ENCODE data around the gene CCDC150. TPM values are rescaled to one million over a fixed set of nuclear protein-coding genes. Genes with fewer than 3 reads are reported as not detected.

Gene CCDC150
- total RNA-seq, 1 donor from 2014 or later = 0.66 TPM

DNA sequence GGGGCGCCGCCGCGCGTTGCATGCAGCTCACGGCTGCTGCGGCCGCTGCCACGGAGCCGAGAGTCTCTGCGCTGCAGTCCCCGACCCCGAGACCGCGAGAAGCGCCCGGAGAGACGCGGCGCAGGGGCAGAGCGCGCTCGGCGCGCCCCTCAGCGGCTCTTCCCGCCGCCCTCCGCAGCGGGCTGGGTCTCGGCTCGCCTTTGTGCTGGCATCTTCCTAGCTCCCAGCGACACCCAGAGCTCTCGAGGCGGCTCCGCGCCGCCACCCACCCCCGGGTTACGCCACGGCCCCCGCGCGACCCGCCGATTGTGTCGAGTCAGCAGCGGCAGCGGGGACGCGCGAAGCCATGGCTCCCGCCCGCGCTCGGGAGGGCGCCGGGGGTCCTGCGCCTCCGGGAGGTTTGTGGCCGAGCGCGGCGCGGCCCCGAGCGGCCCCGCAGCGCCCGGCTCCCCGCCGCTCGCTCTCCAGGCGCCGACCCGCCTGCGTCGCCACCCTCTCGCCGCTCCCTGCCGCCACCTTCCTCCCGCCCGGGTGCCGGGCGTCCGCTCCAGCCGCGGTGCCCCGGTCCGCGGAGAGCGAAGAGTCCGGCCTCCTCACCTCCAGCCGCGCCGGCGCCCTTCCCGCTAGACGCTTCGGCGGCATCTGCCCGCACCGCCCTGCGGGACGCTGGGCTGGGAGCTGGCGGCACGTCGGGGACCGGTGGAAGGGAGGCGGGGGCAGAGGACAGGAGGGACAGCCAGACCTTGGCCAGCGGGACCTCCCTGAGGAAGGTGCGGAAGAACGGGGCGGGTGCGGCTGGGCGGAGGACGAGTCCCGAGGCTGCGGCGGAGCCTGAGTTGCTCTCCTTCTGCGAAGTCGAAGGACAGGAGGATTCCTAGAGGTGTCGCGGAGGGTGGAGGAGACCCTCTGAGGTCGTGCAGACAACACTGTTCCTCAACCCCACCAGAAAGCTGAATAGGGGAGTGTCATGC, 46.3 kb upstream of the CCDC150 start, which contains the start of gene HECW2:
Gene HECW2 (minus strand): TSS at position 644 of the 971 bp plus-strand sequence.
- intact Hi-C loops (cut with micrococcal nuclease) = no loop called here

DNA sequence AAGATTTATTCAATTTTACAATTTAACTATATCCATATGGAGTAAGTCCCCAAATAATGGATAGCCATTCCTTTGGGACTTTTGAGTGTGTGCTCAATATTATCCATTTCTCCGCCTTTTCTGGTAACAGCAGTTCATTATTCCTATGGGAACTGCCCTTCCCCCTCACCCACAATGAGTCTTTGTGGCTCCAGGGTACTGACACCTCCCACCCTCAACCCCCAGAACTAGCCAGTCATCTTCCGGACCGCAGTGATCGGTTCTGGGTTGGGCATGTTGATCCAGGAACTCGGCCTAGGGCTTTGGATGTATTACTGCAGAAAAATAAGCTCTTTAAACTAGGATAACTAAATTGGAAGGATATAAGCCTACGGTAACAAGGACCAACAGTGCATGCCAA, 45.4 kb upstream of the CCDC150 start:
- TF ChIP-seq CTCF (IDR thresholded peaks at IDR 0.05; ENCODE audit: borderline replicate concordance) = no peak
- Histone ChIP-seq H3K27me3 (ENCODE audit: low read depth) (peaks cover 39% of the 10 kb centered on the region), H3K9me3 (replicated peaks) (no peaks in the 10 kb centered on the region), H3K36me3 (no peaks in the 10 kb centered on the region), H3K27ac (replicated peaks) (no peak overlapping the region), H3K4me3 (peak overlapping the region; percentile 79), H3K4me1 (peaks cover 27% of the 10 kb centered on the region)
- intact Hi-C loops (cut with micrococcal nuclease) = no loop called here
- DNase-seq = no peak

More for the DNA sequence above, 46.3 kb upstream of the CCDC150 start, which contains the start of gene HECW2:
- peak within 1 kb of the TSS; percentile 93 for H3K27ac ChIP-seq (replicated peaks)
- H3K4me3 ChIP-seq = peak within 1 kb of the TSS; percentile 79
- no peaks in the 10 kb centered on the region for H3K36me3 ChIP-seq
- H3K27me3 ChIP-seq (ENCODE audit: low read depth) = peaks cover 39% of the 10 kb centered on the region
- H3K9me3 ChIP-seq (replicated peaks) = no peaks in the 10 kb centered on the region
- peaks cover 27% of the 10 kb centered on the region for H3K4me1 ChIP-seq
- TF ChIP-seq CTCF (IDR thresholded peaks at IDR 0.05; ENCODE audit: borderline replicate concordance) = peak; percentile 1
- peak; percentile 40 for DNase-seq

GRCh38 chr2:196597531-196597930, 42.0 kb upstream of the CCDC150 start:
- intact Hi-C loops (cut with micrococcal nuclease) = no loop called here

GRCh38 chr2:196598412-196598811, 41.1 kb upstream of the CCDC150 start:
- no peaks in the 10 kb centered on the region for H3K9me3 ChIP-seq (replicated peaks)
- H3K27ac ChIP-seq (replicated peaks) = no peak overlapping the region
- no peak for TF ChIP-seq CTCF (IDR thresholded peaks at IDR 0.05; ENCODE audit: borderline replicate concordance)
- peaks cover 19% of the 10 kb centered on the region for H3K27me3 ChIP-seq (ENCODE audit: low read depth)
- no peak for DNase-seq
- peaks cover 20% of the 10 kb centered on the region for H3K4me1 ChIP-seq
- intact Hi-C loops (cut with micrococcal nuclease) = no loop called here
- no peak overlapping the region for H3K4me3 ChIP-seq
- H3K36me3 ChIP-seq = no peaks in the 10 kb centered on the region

More at GRCh38 chr2:196597531-196597930, 42.0 kb upstream of the CCDC150 start:
- H3K4me1 ChIP-seq = peaks cover 21% of the 10 kb centered on the region
- H3K9me3 ChIP-seq (replicated peaks) = no peaks in the 10 kb centered on the region
- H3K4me3 ChIP-seq = no peak overlapping the region
- no peaks in the 10 kb centered on the region for H3K36me3 ChIP-seq
- no peak overlapping the region for H3K27ac ChIP-seq (replicated peaks)
- no peak for TF ChIP-seq CTCF (IDR thresholded peaks at IDR 0.05; ENCODE audit: borderline replicate concordance)
- peaks cover 25% of the 10 kb centered on the region for H3K27me3 ChIP-seq (ENCODE audit: low read depth)
- no peak for DNase-seq

- Histone ChIP-seq H3K27me3 (ENCODE audit: low read depth) (peaks cover 15% of the 10 kb centered on the region), H3K9me3 (replicated peaks) (no peaks in the 10 kb centered on the region), H3K4me1 (peaks cover 15% of the 10 kb centered on the region), H3K36me3 (no peaks in the 10 kb centered on the region), H3K27ac (replicated peaks) (no peak overlapping the region), H3K4me3 (no peak overlapping the region)
- TF ChIP-seq CTCF (IDR thresholded peaks at IDR 0.05; ENCODE audit: borderline replicate concordance) = no peak
- intact Hi-C loops (cut with micrococcal nuclease) = no loop called here
- DNase-seq = no peak
These were observed 40.7 kb upstream of the CCDC150 start for GRCh38 chr2:196598846-196599245.

All from left ventricle myocardium inferior (tissue), 1 donor.